ENCODE results near the gene C16orf90. TPM values are rescaled to one million over a fixed set of nuclear protein-coding genes. Genes with fewer than 3 reads are reported as not detected.

C16orf90 gene, protein sequence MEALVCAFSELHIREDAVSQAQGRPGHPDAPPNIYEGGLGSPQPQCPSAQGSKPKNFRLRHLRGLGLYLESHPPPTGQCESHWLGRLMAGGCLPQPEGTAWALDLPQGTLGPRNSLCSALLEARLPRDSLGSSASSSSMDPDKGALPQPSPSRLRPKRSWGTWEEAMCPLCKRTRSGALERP
- not detected for total RNA-seq

DNA sequence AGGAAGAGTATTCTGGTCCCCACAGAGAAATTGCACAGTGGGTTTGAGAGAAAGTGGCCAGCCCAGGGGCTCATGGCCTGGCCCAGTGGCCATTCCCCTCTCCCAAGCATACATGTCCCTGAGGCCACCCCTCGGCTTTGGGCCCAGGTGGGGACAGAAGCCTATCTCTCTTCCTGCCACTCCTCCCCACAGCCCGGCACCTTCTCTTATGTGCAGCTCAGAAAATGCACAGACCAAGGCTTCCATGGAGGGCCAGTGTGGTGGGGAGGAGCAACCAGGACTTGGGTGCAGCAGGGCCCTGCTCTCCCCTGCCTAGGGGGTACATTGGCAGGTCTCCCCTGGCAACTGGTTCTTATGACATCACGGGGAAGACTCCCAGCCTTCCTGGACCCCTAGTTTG, at the start of gene C16orf90:
TSS of gene C16orf90 (minus strand) at position 314 of the 400 bp plus-strand sequence. CDS start at position 246, 68 bp downstream.
- Histone ChIP-seq H3K36me3 (no peaks in the 10 kb centered on the region), H3K27ac (no peak within 1 kb of the TSS), H3K27me3 (no peaks in the 10 kb centered on the region), H3K4me1 (peaks cover 0 to 18% (median 2%) of the 10 kb centered on the region in 3 donors), H3K4me3 (no peak within 1 kb of the TSS), H3K9me3 (no peaks in the 10 kb centered on the region)
- DNase-seq, result no peak
- TF ChIP-seq POLR2A (IDR thresholded peaks at IDR 0.05), result no peak
- TF ChIP-seq, protein P1, sequence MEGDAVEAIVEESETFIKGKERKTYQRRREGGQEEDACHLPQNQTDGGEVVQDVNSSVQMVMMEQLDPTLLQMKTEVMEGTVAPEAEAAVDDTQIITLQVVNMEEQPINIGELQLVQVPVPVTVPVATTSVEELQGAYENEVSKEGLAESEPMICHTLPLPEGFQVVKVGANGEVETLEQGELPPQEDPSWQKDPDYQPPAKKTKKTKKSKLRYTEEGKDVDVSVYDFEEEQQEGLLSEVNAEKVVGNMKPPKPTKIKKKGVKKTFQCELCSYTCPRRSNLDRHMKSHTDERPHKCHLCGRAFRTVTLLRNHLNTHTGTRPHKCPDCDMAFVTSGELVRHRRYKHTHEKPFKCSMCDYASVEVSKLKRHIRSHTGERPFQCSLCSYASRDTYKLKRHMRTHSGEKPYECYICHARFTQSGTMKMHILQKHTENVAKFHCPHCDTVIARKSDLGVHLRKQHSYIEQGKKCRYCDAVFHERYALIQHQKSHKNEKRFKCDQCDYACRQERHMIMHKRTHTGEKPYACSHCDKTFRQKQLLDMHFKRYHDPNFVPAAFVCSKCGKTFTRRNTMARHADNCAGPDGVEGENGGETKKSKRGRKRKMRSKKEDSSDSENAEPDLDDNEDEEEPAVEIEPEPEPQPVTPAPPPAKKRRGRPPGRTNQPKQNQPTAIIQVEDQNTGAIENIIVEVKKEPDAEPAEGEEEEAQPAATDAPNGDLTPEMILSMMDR (IDR thresholded peaks at IDR 0.05), result no peak
- WGBS, 2 donors, result 67 to 100% methylated on average over 1 to 2 of the region's 3 CpGs
- intact Hi-C loops (cut with DNase I), result no loop called here

DNA sequence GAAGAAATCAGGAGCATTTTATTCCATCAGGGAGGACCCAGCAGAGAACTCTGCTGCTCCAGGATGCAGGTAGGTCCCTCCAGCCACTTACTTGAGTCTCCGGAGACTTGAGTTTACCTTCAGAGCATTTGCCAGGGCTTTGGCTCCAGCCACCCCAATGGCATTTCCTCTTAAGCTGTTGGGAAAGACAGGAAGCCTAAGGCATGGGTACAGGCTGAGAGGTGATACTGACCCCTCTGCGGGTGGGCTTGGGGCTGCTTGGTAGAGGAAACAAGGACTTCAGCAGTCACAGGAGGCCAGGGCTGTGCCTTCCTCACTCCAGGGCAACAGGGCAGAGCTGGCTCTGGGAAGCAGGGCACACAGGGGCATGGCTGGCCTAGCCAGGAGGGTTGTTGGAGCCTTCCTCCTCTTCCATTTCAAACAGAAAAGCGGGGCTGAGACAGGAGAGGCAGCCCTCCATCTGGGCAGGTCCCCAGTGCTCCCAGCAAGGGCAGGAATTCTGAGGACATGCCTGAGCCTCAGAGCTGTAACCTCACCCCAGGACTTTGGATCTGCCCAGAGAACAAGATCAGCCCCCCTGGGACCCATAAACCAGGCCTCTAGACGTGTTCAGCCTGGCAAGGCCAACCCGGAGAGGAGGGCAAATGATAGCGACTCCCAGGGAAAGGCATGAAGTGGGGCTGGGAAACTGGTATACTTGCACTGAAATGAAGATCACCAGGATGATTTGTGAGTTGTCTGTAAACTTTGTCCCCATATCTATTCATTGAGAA, 47.5 kb upstream of the C16orf90 start:
- no peak overlapping the region for H3K27ac ChIP-seq
- intact Hi-C loops (cut with DNase I), result no loop called here
- TF ChIP-seq, protein P1 (IDR thresholded peaks at IDR 0.05), result no peak
- no peak for TF ChIP-seq POLR2A (IDR thresholded peaks at IDR 0.05)
- no peaks in the 10 kb centered on the region for H3K27me3 ChIP-seq
- H3K9me3 ChIP-seq, result no peaks in the 10 kb centered on the region
- peaks cover 0 to 36% (median 0%) of the 10 kb centered on the region in 3 donors for H3K36me3 ChIP-seq
- H3K4me1 ChIP-seq, result no peaks in the 10 kb centered on the region
- DNase-seq, result no peak
- WGBS, 2 donors, result 78 to 79% methylated on average over 4 to 5 of the region's 6 CpGs
- H3K4me3 ChIP-seq, result no peak overlapping the region

DNA sequence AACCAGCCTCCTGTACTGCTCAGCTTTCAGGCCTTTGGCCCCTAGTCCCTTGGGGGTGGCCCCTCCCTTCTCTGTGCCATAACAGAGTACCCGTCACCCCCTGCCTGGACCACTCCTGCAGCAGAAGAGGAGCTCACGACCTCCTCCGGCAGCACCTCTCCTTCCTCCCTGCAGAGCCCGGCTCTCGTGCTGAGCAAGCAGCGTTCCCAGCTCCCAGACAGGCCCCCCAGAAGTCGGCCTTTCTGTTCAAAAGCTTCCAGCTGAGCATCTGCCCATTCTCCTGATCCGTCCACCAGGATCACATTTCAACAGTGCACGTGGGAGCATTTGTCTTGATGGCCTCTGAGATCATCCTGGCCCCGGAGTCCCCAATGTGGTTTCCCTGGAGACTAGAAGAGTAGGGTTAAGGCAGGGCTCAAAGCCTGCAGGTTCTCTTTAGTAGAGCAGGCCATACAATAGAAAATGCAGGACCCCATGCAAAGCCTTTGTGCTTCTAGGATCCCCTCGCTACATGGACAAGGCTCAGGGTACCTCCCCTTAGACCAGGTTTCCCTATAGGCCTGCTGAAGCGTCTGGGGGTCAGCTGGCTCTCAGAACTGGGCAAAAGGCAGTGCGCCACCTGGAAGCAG, 46.4 kb upstream of the C16orf90 start:
- Histone ChIP-seq H3K9me3 (no peaks in the 10 kb centered on the region), H3K4me3 (no peak overlapping the region), H3K27me3 (no peaks in the 10 kb centered on the region), H3K36me3 (peaks cover 0 to 40% (median 4%) of the 10 kb centered on the region in 3 donors), H3K27ac (no peak overlapping the region), H3K4me1 (peaks cover 0 to 9% (median 0%) of the 10 kb centered on the region in 3 donors)
- WGBS, 2 donors, result 81 to 86% methylated on average over 7 to 9 of the region's 13 CpGs
- intact Hi-C loops (cut with DNase I), result no loop called here
- DNase-seq, result no peak
- TF ChIP-seq, protein P1 (IDR thresholded peaks at IDR 0.05), result no peak
- TF ChIP-seq POLR2A (IDR thresholded peaks at IDR 0.05), result no peak

DNA sequence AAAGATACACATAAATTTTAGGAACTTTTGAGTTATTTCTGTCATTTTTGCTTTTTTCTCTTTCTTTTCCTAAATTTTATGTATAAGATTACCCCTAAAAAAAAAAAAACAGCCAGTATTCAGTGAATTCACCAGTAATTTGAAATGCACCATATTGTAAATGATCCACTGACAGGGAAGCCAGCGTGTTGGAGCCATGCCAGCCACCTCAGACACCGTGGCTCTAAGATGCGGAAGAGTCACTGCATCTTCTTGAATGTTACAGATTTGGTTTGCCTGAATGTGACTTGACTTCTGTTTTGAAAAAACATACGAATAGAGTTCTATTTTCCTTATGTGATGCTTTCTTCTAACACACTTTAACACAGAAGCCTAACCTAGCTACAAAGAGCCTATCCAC, 42.9 kb upstream of the C16orf90 start:
- intact Hi-C loops (cut with DNase I), result no loop called here
- Histone ChIP-seq H3K9me3 (no peaks in the 10 kb centered on the region), H3K36me3 (peaks cover 0 to 72% (median 4%) of the 10 kb centered on the region in 3 donors), H3K4me1 (peaks cover 0 to 19% (median 0%) of the 10 kb centered on the region in 3 donors), H3K27me3 (no peaks in the 10 kb centered on the region), H3K4me3 (no peak overlapping the region), H3K27ac (no peak overlapping the region)
- DNase-seq, result no peak
- 85 to 91% methylated on average over 4 of the region's 4 CpGs for WGBS, 2 donors
- TF ChIP-seq POLR2A (IDR thresholded peaks at IDR 0.05), result no peak
- TF ChIP-seq, protein P1 (IDR thresholded peaks at IDR 0.05), result no peak

DNA sequence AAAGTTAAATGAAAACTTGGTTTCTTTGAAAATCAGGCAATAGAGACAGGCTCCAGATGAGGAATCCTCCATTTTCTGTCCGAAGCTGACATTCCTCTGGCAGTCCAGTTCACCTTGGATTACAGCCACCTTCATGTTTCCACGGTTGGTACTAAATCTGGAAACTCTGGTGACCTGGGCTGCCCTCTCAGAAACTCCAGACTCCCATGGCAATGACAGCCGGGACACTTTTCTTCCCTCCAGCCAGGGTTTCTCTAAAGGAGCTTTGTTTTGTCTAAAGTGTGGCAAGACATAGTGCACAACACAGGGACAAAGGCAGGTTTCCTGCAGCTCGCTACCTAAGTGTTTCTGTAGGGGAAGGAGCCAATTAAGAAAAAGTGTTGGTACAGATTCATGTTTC, 41.6 kb upstream of the C16orf90 start:
- no peak for DNase-seq
- Histone ChIP-seq H3K27ac (peak overlapping the region in 1 of 4 donors; percentile 15), H3K27me3 (no peaks in the 10 kb centered on the region), H3K36me3 (peaks cover 0 to 80% (median 4%) of the 10 kb centered on the region in 3 donors), H3K9me3 (no peaks in the 10 kb centered on the region), H3K4me1 (peaks cover 0 to 19% (median 0%) of the 10 kb centered on the region in 3 donors), H3K4me3 (no peak overlapping the region)
- intact Hi-C loops (cut with DNase I), result no loop called here
- no peak for TF ChIP-seq POLR2A (IDR thresholded peaks at IDR 0.05)
- TF ChIP-seq, protein P1 (IDR thresholded peaks at IDR 0.05), result no peak
- WGBS, 2 donors, result 56 to 60% methylated on average over 4 of the region's 4 CpGs
